Adrenal gland (tissue), 5 donors: Measurements from ENCODE around the gene GAS2L1.

Experiments used
- POLR2A ChIP-seq, 2 donors: fragments of 450-650 bp; IDR thresholded peaks; one replicate each; pipeline ENCODE4 v1.6.1; 2017; ENCODE audit warnings: antibody characterized with exemption in 2 of 2, mild to moderate bottlenecking in 2 of 2, moderate library complexity in 1 of 2
- TF ChIP-seq, protein P1 (sequence below), 6 experiments: fragments of 450-650 bp in 4 of 6; fragments of 200-600 bp in 2 of 6; sonication (generic) in 1 of 6; IDR thresholded peaks; 1 replicate in 5 of 6; 2 replicates in 1 of 6; pipeline versions ENCODE4 v1.5.1 to v1.8.0; 2016 to 2021; ENCODE audit warnings: antibody characterized with exemption in 6 of 6, mild to moderate bottlenecking in 2 of 6, moderate library complexity in 1 of 6
- donor health status: DM: no; HTN: no; CAD: no.

- TF ChIP-seq POLR2A (IDR thresholded peaks at IDR 0.05): no peak
- TF ChIP-seq, protein P1, sequence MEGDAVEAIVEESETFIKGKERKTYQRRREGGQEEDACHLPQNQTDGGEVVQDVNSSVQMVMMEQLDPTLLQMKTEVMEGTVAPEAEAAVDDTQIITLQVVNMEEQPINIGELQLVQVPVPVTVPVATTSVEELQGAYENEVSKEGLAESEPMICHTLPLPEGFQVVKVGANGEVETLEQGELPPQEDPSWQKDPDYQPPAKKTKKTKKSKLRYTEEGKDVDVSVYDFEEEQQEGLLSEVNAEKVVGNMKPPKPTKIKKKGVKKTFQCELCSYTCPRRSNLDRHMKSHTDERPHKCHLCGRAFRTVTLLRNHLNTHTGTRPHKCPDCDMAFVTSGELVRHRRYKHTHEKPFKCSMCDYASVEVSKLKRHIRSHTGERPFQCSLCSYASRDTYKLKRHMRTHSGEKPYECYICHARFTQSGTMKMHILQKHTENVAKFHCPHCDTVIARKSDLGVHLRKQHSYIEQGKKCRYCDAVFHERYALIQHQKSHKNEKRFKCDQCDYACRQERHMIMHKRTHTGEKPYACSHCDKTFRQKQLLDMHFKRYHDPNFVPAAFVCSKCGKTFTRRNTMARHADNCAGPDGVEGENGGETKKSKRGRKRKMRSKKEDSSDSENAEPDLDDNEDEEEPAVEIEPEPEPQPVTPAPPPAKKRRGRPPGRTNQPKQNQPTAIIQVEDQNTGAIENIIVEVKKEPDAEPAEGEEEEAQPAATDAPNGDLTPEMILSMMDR (IDR thresholded peaks at IDR 0.05): no peak
Observed at GRCh38 chr22:29351891-29352290, 45.4 kb downstream of the GAS2L1 start.
